GM13976 (cell line): ENCODE data around the gene SNRPA1.

Experiments used
- DNase-seq: peaks from one replicate; pipeline ENCODE4 v3.0.0; 2012; ENCODE audit warnings: low spot score
- in situ Hi-C: fragments of 300-500 bp; cut with MboI; formaldehyde crosslinking; loops from one replicate; pipeline ENCODE4 v1.12.0; 2022; ENCODE audit warnings: low sequenced_read_pairs, mixed read lengths, inconsistent platforms; ENCODE audit not compliant: unreplicated experiment
- TF ChIP-seq, protein P1 (sequence below): IDR thresholded peaks from 2 replicates; pipeline ENCODE4 v1.5.1; 2012; ENCODE audit warnings: borderline replicate concordance, mild to moderate bottlenecking; ENCODE audit not compliant: insufficient read depth; ENCODE audit errors: extremely low read depth, missing control alignments, control extremely low read depth

Gene SNRPA1

DNA sequence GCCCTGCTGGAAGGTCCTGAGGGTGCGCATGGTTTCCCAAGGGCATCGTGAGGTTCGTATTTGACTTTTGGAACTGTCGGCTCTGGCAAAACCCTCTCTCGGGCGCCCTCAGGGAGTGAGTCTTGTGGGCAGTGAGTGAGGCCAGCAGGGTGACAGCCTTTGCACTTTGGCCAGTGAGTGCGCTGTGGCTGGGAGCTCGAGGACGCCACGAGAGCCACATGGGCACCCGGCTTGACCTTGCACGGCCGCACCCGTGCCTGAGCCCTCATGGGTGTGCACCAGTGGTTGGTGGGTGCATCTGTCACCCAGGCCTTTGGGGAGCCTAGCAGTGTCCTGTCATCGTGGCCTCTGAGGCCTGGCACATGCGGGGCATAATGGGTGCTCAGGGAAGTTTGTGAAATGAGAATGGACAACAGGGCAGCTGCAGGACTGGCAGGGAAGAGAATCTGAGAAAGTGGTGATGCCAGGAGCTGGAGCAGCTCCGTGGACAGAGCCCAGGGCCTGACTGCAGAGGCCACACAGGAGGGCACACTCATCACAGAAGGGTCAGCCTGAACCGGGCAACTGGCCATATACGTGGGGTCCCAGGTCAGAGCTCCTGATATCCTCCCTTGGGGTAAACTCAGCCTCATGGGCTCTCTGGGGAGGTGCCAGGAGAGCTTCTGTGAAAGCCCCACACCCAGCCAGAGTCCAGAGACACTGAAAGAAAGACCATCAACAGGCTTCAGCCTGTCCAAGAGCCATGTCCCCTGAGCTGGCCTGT is 30.4 kb upstream of the SNRPA1 start:
- no peak for DNase-seq
- TF ChIP-seq, protein P1, sequence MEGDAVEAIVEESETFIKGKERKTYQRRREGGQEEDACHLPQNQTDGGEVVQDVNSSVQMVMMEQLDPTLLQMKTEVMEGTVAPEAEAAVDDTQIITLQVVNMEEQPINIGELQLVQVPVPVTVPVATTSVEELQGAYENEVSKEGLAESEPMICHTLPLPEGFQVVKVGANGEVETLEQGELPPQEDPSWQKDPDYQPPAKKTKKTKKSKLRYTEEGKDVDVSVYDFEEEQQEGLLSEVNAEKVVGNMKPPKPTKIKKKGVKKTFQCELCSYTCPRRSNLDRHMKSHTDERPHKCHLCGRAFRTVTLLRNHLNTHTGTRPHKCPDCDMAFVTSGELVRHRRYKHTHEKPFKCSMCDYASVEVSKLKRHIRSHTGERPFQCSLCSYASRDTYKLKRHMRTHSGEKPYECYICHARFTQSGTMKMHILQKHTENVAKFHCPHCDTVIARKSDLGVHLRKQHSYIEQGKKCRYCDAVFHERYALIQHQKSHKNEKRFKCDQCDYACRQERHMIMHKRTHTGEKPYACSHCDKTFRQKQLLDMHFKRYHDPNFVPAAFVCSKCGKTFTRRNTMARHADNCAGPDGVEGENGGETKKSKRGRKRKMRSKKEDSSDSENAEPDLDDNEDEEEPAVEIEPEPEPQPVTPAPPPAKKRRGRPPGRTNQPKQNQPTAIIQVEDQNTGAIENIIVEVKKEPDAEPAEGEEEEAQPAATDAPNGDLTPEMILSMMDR, result no peak
- in situ Hi-C loops, result no loop called here

- TF ChIP-seq, protein P1, result no peak
- in situ Hi-C loops, result no loop called here
- DNase-seq, result no peak
Observed at GRCh38 chr15:101324524-101325177, 29.6 kb upstream of the SNRPA1 start.

DNA sequence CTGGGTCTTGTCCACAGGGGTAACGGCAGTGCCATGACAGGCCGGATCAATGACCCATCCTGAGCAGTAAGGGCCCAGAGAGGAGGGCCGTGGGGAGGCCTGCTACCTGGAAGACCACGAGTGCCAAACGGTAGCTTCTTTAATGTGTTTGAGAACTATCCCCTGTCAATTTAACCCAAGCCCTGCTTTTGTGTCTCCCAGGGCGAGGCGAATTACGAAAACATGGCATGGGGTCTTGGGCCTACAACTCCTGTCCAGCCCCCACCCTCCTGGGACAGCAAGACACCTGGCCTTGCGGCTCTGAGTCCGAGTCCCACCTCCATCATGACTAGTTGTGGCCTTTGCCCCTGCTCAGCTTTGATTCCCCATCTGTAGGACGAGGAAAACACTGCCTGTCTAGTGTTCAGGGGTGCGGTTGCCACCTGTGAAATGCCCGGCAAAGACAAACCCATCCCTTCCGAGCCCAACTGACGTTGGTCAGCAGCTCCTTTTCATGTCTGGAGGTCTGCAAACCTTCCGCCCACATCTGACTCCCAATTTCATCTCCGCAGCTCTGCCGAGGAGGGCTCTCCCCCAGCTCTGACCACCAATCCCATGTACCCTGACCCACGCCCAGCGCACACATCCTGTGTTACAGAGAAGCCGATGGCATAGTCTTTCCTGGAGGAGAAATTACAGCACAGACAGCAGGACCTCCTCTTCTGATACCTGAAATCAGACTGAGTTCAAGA is 28.9 kb upstream of the SNRPA1 start:
- DNase-seq, result no peak
- TF ChIP-seq, protein P1, result no peak
- in situ Hi-C loops, result no loop called here

DNA sequence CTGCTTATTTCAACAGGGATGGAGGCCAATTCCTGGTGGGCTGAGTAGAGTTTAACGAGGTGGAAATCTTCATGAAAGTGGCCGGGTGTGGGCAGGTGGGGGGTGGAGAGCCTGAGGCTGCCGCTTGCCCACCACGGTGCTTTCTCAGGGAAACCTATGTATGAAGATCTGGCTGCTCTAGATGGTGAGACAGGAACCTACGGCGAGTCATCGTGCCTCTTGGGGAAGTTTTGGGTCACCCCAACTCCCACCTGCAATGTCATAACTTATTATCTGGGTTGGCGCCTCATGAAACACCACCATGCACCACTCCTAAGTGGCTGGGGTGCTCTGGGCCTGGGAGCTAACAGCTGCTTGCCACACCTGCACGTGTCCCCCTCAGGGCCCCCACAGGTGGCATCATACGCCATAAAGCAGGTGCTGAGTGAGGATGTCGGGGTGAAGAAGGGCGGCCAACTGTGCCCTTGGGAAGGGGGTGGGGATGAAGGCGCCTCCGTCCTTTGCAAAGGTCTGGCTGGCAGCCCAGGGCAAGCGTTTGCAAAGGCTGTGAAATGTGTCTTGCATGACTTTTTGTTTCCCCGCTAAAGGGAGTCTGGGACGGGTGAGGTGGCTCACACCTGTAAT is 27.9 kb upstream of the SNRPA1 start:
- TF ChIP-seq, protein P1, result no peak
- in situ Hi-C loops, result no loop called here
- no peak for DNase-seq

GRCh38 chr15:101322016-101322695 is 27.1 kb upstream of the SNRPA1 start:
- DNase-seq, result no peak
- in situ Hi-C loops, result no loop called here
- TF ChIP-seq, protein P1, result no peak

GRCh38 chr15:101320501-101321052 is 25.5 kb upstream of the SNRPA1 start:
- TF ChIP-seq, protein P1, result peak; percentile 41
- in situ Hi-C loops, result no loop called here
- DNase-seq, result peak; percentile 68
